ENCODE data around the gene SULT1C2.

GRCh38 chr2:108345951-108346350 is 57.3 kb downstream of the SULT1C2 start:
- TF ChIP-seq CTCF (IDR thresholded peaks at IDR 0.05) (no peak), POLR2AphosphoS5 (IDR thresholded peaks at IDR 0.05) (no peak), POLR2A (IDR thresholded peaks at IDR 0.05) (no peak)

All from prostate gland (tissue), 2 donors.